ENCODE results near the gene ANKRD44.
"Not testable (repeated sequence)": the region's sequence is repeated elsewhere in the genome, so short reads cannot be mapped to it uniquely, and the experiment has no call there.

ANKRD44 gene

DNA sequence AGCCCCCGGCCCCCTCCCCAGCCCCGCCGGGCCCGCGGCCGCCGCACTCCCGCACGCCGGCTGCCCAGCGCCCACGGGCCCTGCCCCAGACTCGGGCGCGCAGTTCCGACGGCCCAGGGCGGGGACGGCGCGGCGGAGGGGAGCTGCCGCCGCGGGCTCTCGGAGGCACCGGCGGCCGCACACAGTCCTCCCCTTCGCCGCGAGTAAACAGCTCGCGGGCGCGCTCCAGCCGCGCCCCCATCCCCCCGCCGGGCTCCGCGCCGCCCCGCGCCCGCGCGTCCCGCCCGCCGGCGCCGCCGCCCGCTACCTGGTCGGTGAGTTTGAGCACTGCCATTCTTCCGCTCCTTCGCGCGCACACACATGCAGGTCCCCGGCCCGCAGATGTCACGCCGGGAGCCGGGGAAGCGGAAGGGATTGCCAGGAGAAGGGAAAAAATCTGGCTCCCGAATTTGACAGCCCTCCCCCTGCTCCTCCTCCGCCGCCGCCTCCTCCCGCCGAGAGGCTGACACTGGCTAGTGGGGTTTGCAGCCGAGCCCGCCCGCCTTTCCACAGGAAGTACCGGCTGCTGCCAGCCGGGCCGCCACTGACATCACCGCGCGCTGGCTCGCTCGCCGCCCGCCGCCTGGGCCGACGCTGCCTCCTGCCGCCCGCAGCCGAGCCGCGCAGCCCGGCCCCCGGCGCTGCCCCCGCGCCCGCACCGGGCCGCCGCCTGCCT, at the start of gene ANKRD44:
ANKRD44 (minus strand) TSS at position 510 of the 715 bp plus-strand sequence; CDS start at position 334, 176 bp downstream.
- Histone ChIP-seq H3K9me3 (ENCODE audit: control insufficient read depth, insufficient read depth, low read depth, low read length) (no peaks in the 10 kb centered on the region), H3K27ac (ENCODE audit: low read depth, low read length) (no peak within 1 kb of the TSS), H3K4me3 (ENCODE audit: low read depth, low read length) (peak within 1 kb of the TSS; percentile 92), H3K27me3 (ENCODE audit: control insufficient read depth, insufficient read depth, low read length) (peaks cover 53% of the 10 kb centered on the region), H3K36me3 (ENCODE audit: control insufficient read depth, insufficient read depth, low read length) (no peaks in the 10 kb centered on the region), H3K4me1 (ENCODE audit: control insufficient read depth, insufficient read depth, low read length) (peaks cover 7% of the 10 kb centered on the region; the same call in 1 of the 2 replicates), H3K9ac (ENCODE audit: low read length) (peak within 1 kb of the TSS; percentile 52)

DNA sequence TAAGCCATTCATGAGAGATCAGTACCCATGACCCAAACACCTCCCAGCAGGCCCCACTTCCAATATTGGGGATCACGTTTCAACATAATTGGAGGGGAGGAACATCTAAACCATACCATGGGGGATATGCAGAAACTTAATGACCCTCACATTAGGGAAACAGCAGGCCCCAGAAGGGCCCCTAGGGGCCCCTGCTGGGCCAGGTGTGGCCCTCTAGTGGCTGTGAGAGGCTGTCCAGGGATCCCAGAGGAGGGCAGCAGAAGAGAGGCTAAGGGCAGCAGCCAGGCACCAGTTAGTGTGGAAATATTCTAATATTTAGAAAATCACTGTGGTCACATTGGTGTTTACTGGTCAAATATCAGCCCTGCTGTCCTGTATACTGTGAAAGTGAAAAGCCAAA, 49.3 kb upstream of the ANKRD44 start:
- Histone ChIP-seq H3K9ac (ENCODE audit: low read length) (no peak overlapping the region), H3K27me3 (ENCODE audit: control insufficient read depth, insufficient read depth, low read length) (peaks cover 4% of the 10 kb centered on the region; the same call in 1 of the 2 replicates), H3K4me3 (ENCODE audit: low read depth, low read length) (no peak overlapping the region), H3K36me3 (ENCODE audit: control insufficient read depth, insufficient read depth, low read length) (no peaks in the 10 kb centered on the region), H3K9me3 (ENCODE audit: control insufficient read depth, insufficient read depth, low read depth, low read length) (no peaks in the 10 kb centered on the region), H3K27ac (ENCODE audit: low read depth, low read length) (no peak overlapping the region), H3K4me1 (ENCODE audit: control insufficient read depth, insufficient read depth, low read length) (no peaks in the 10 kb centered on the region)

DNA sequence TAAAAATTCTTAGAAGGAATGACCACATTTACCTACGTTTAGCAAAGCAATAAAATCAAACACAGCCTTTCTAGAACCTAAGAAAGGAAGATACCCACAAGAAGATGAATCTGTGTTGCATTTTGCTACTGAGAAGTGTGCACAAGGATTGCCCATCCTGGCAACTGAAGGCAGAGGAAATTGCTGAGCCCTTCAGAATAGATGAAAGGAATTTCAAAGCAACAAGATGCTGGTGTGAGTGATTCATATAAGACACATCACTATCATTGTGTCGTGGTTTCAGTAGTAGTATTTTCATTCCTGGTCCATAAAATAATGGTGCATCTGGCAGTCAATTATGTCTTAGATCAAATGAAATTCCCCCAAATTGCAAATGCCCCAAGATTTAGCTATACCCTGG, 48.4 kb upstream of the ANKRD44 start:
- H3K9me3 ChIP-seq (ENCODE audit: control insufficient read depth, insufficient read depth, low read depth, low read length) = no peaks in the 10 kb centered on the region
- peaks cover 4% of the 10 kb centered on the region; the same call in 1 of the 2 replicates for H3K27me3 ChIP-seq (ENCODE audit: control insufficient read depth, insufficient read depth, low read length)
- H3K9ac ChIP-seq (ENCODE audit: low read length) = no peak overlapping the region
- no peak overlapping the region for H3K4me3 ChIP-seq (ENCODE audit: low read depth, low read length)
- no peak overlapping the region for H3K27ac ChIP-seq (ENCODE audit: low read depth, low read length)
- H3K36me3 ChIP-seq (ENCODE audit: control insufficient read depth, insufficient read depth, low read length) = no peaks in the 10 kb centered on the region
- H3K4me1 ChIP-seq (ENCODE audit: control insufficient read depth, insufficient read depth, low read length) = no peaks in the 10 kb centered on the region

DNA sequence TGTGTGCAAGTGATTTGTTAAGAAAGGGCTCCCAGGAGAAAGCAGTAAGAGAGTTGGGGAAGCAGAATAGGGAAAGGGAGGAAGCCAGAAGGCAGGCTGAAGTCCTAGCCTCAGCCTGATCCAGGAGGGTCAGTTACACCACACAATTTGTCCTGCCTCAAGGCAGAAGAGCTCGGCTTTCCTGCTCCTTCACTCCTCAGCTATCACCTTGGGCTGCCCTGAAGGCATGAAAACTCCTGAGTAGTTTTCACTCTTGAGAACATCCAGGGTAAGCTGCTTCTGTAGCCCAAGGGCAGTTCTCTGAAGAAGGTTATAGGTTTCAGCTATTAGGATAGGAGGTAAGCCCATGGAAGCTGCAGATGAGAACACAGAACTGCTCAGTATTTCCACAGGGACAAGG, 47.4 kb upstream of the ANKRD44 start:
- Histone ChIP-seq H3K27ac (ENCODE audit: low read depth, low read length) (no peak overlapping the region), H3K4me3 (ENCODE audit: low read depth, low read length) (no peak overlapping the region), H3K4me1 (ENCODE audit: control insufficient read depth, insufficient read depth, low read length) (no peaks in the 10 kb centered on the region), H3K27me3 (ENCODE audit: control insufficient read depth, insufficient read depth, low read length) (peaks cover 4% of the 10 kb centered on the region; the same call in 1 of the 2 replicates), H3K36me3 (ENCODE audit: control insufficient read depth, insufficient read depth, low read length) (no peaks in the 10 kb centered on the region), H3K9ac (ENCODE audit: low read length) (no peak overlapping the region), H3K9me3 (ENCODE audit: control insufficient read depth, insufficient read depth, low read depth, low read length) (no peaks in the 10 kb centered on the region)

DNA sequence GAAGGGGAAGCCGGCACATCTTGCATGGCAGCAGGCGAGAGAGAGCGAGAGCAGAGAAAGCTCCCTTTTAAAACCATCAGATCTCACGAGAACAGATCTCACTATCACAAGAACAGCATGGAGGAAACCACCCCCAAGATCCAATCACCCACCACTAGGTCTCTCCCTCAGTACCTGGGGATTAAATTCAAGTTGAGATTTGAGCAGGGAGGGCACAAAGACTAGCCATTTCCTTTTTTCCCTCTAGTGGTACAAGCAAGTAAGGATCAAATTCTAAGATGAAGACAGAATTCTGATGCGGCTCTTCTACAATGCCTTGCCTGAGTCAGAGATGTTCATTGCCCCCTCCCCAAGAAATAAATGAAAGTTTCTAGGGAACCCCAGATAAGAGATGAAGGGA, 45.6 kb upstream of the ANKRD44 start:
- Histone ChIP-seq H3K4me1 (ENCODE audit: control insufficient read depth, insufficient read depth, low read length) (no peaks in the 10 kb centered on the region), H3K9ac (ENCODE audit: low read length) (no peak overlapping the region), H3K9me3 (ENCODE audit: control insufficient read depth, insufficient read depth, low read depth, low read length) (no peaks in the 10 kb centered on the region), H3K27ac (ENCODE audit: low read depth, low read length) (no peak overlapping the region), H3K36me3 (ENCODE audit: control insufficient read depth, insufficient read depth, low read length) (no peaks in the 10 kb centered on the region), H3K4me3 (ENCODE audit: low read depth, low read length) (no peak overlapping the region), H3K27me3 (ENCODE audit: control insufficient read depth, insufficient read depth, low read length) (peaks cover 4% of the 10 kb centered on the region; the same call in 1 of the 2 replicates)

DNA sequence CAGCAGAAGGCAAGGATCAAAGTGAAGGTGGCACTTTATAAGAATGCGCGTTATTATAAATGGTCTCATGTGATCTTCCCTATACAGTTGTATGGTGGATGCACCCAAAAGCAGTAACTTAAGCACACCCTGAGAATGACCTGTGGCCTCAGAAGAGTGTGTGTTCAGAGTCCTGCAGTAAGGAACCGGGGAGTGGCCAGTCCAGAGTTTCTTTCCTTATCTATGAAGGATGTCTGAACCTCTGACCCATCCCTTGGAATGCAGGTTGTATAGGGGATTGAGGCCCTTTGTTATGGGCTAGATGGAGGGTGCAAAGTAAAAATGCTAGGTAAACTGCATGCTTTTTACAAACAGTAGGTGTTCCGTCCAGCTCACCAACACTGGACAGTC, 43.6 kb upstream of the ANKRD44 start:
- no peak overlapping the region for H3K4me3 ChIP-seq (ENCODE audit: low read depth, low read length)
- H3K27ac ChIP-seq (ENCODE audit: low read depth, low read length) = no peak overlapping the region

DNA sequence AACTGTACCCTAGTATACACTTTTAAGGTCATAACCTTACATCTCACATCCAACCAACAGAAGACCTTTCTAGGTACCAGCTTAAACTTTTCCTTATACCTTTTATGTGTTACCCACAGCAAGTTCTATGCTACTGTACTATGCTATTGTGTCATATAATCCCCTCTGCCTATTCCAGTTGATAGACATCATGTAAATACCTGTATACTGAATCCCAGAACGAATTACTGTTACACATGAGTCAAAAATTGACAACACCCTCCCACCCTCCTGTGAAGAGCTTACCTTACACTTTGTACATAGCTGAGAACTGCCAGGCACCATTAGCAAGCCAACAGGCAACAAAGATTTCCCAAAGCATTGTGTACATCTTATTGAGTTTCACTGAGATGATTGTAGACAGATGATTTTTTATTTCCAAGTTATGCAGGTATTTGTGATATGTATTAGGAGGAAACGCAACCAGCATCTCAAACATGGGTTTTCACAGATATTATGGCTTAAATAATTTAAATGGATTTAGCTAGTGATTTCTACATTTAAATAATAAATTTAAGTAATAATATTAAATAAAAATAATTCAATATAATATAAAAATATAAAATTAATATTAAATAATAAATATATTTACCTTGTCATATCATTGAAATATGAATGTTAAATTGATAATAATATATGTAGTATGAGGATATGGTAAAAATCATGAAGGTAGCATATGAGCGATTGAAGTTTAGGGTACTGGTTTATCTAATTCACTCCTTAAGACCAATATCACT, 43.0 kb upstream of the ANKRD44 start:
- H3K4me1 ChIP-seq (ENCODE audit: control insufficient read depth, insufficient read depth, low read length) = no peaks in the 10 kb centered on the region
- no peaks in the 10 kb centered on the region for H3K9me3 ChIP-seq (ENCODE audit: control insufficient read depth, insufficient read depth, low read depth, low read length)
- peaks cover 4% of the 10 kb centered on the region; the same call in 1 of the 2 replicates for H3K27me3 ChIP-seq (ENCODE audit: control insufficient read depth, insufficient read depth, low read length)
- H3K4me3 ChIP-seq (ENCODE audit: low read depth, low read length) = no peak overlapping the region
- H3K27ac ChIP-seq (ENCODE audit: low read depth, low read length) = no peak overlapping the region
- H3K36me3 ChIP-seq (ENCODE audit: control insufficient read depth, insufficient read depth, low read length) = no peaks in the 10 kb centered on the region
- no peak overlapping the region for H3K9ac ChIP-seq (ENCODE audit: low read length)

More for the DNA sequence above, 43.6 kb upstream of the ANKRD44 start:
- no peaks in the 10 kb centered on the region for H3K4me1 ChIP-seq (ENCODE audit: control insufficient read depth, insufficient read depth, low read length)
- no peaks in the 10 kb centered on the region for H3K9me3 ChIP-seq (ENCODE audit: control insufficient read depth, insufficient read depth, low read depth, low read length)
- H3K27me3 ChIP-seq (ENCODE audit: control insufficient read depth, insufficient read depth, low read length) = peaks cover 4% of the 10 kb centered on the region; the same call in 1 of the 2 replicates
- no peaks in the 10 kb centered on the region for H3K36me3 ChIP-seq (ENCODE audit: control insufficient read depth, insufficient read depth, low read length)
- no peak overlapping the region for H3K9ac ChIP-seq (ENCODE audit: low read length)

DNA sequence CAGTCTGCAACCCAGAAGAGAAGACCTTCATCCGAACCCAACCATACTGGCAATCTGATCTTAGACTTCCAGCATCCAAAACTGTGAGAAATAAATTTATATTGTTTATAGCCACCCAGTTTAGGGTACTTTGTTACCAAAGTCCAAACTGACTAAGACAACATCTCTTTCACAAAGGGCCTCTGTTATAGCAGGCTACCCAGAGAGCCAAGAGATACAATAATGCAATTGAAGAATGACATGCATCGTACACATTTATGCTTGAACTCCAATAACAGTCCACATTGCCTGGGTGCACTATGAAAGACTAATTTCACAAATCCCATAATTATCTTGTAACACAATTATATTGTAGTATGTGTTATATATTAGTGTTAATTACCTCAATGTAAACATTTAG, 39.1 kb upstream of the ANKRD44 start:
- Histone ChIP-seq H3K4me3 (ENCODE audit: low read depth, low read length) (no peak overlapping the region), H3K27ac (ENCODE audit: low read depth, low read length) (no peak overlapping the region), H3K27me3 (ENCODE audit: control insufficient read depth, insufficient read depth, low read length) (no peaks in the 10 kb centered on the region), H3K9me3 (ENCODE audit: control insufficient read depth, insufficient read depth, low read depth, low read length) (no peaks in the 10 kb centered on the region), H3K4me1 (ENCODE audit: control insufficient read depth, insufficient read depth, low read length) (no peaks in the 10 kb centered on the region), H3K36me3 (ENCODE audit: control insufficient read depth, insufficient read depth, low read length) (no peaks in the 10 kb centered on the region), H3K9ac (ENCODE audit: low read length) (no peak overlapping the region)

DNA sequence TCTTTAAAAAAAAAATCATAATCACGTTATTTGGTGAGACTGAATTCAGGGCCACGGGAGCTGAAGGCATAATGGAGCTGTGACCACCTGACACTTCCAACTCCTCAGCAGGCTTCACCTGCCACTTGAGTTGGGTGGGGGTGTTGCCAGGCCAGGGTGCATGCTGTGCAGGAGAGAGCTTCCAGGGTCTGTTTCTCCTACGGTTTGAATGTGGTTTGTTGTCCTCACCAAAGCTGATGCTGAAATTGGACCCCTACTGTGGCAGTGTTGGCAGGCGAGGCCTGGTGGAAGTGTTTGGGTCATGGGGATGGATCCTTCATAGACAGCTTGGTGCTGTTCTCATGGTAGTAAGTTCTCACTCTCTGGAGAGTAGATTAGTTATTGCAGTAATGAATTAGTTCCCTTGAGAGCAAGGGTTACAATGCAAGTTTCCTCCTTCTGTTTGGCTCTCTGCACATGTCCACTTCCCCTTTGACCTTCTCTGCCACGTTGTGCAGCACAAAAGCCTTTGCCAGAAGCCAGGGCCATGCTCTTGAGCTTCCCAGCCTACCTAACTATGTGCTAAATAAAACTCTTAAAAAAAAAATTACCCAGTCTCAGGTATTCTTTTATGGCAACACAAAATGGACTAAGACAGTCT, 38.3 kb upstream of the ANKRD44 start:
- Histone ChIP-seq H3K27ac (ENCODE audit: low read depth, low read length) (no peak overlapping the region), H3K36me3 (ENCODE audit: control insufficient read depth, insufficient read depth, low read length) (no peaks in the 10 kb centered on the region), H3K9me3 (ENCODE audit: control insufficient read depth, insufficient read depth, low read depth, low read length) (no peaks in the 10 kb centered on the region), H3K9ac (ENCODE audit: low read length) (no peak overlapping the region), H3K4me1 (ENCODE audit: control insufficient read depth, insufficient read depth, low read length) (no peaks in the 10 kb centered on the region), H3K4me3 (ENCODE audit: low read depth, low read length) (no peak overlapping the region), H3K27me3 (ENCODE audit: control insufficient read depth, insufficient read depth, low read length) (no peaks in the 10 kb centered on the region)

DNA sequence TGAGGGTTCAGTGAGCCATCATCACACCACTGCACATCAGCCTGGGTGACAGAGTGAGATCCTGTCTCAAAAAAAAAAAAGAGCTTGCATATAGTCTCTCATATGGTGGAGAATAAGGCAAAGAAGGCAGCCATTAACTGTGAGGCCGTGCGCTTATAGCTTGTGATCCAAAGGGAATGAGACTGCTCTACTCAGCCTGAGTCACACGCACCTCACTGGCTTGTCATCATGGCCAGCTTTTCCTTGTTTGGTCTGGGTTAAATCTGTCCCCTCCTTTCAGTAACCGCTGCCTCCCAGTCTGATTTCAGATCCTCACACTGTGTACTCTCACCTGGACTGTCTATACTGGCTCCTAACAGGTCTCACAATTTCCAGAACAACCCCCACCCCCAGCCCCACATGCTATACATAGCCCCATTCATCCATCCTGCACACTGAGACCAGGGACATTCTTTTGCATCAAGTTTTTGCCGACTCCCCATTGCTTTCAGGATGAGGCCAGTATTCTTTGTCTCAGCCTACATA, 35.3 kb upstream of the ANKRD44 start:
- H3K9ac ChIP-seq (ENCODE audit: low read length) = no peak overlapping the region
- no peaks in the 10 kb centered on the region for H3K9me3 ChIP-seq (ENCODE audit: control insufficient read depth, insufficient read depth, low read depth, low read length)
- no peaks in the 10 kb centered on the region for H3K27me3 ChIP-seq (ENCODE audit: control insufficient read depth, insufficient read depth, low read length)
- H3K36me3 ChIP-seq (ENCODE audit: control insufficient read depth, insufficient read depth, low read length) = no peaks in the 10 kb centered on the region
- H3K27ac ChIP-seq (ENCODE audit: low read depth, low read length) = no peak overlapping the region
- no peaks in the 10 kb centered on the region for H3K4me1 ChIP-seq (ENCODE audit: control insufficient read depth, insufficient read depth, low read length)
- no peak overlapping the region for H3K4me3 ChIP-seq (ENCODE audit: low read depth, low read length)

DNA sequence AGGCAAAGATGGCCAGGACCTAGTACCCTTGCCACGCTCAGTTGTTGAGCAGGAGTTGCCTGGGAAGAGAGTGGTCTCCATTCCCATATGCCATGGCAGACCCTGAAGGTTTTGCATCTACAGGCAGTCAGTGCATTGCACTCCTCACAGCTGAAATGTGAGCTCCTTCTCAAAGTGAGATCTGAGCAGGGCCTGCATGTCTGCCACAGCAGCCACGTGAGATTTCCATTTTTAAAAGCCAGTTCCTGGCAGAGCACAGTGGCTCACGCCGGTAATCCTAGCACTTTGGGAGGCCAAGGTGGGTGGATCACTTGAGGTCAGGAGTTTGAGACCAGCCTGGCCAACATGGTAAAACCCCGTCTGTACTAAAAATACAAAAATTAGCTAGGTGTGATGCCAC, 33.4 kb upstream of the ANKRD44 start:
- not testable (repeated sequence) for H3K27me3 ChIP-seq (ENCODE audit: control insufficient read depth, insufficient read depth, low read length); H3K9ac ChIP-seq (ENCODE audit: low read length); H3K4me1 ChIP-seq (ENCODE audit: control insufficient read depth, insufficient read depth, low read length); H3K36me3 ChIP-seq (ENCODE audit: control insufficient read depth, insufficient read depth, low read length); H3K4me3 ChIP-seq (ENCODE audit: low read depth, low read length); H3K9me3 ChIP-seq (ENCODE audit: control insufficient read depth, insufficient read depth, low read depth, low read length); H3K27ac ChIP-seq (ENCODE audit: low read depth, low read length)

All from HUES6 (cell line).